Amniotic epithelial cell (primary cell): ENCODE data around the gene GSTM2.
A peak's percentile ranks its signal among the peaks of the same experiment; 100 is the strongest.

Experiments
- DNase-seq: peaks from one replicate; pipeline ENCODE4 v3.0.0-alpha.2; 2010; ENCODE audit warnings: low read depth

The GSTM2 gene

GRCh38 chr1:109629372-109630030 is 38.4 kb upstream of the GSTM2 start:
- DNase-seq = no peak

- no peak for DNase-seq
Measured at GRCh38 chr1:109630081-109630897, 37.6 kb upstream of the GSTM2 start.

- DNase-seq = no peak
Measured at GRCh38 chr1:109630898-109631512, 36.9 kb upstream of the GSTM2 start.

- no peak for DNase-seq
Measured at GRCh38 chr1:109631513-109632505, 36.0 kb upstream of the GSTM2 start.

- DNase-seq = no peak
Measured at GRCh38 chr1:109632671-109633346, 35.0 kb upstream of the GSTM2 start.

GRCh38 chr1:109634292-109634691 is 33.6 kb upstream of the GSTM2 start:
- no peak for DNase-seq

- no peak for DNase-seq
Measured at GRCh38 chr1:109634771-109635750, 32.8 kb upstream of the GSTM2 start.

GRCh38 chr1:109635862-109636200 is 32.0 kb upstream of the GSTM2 start:
- DNase-seq = no peak

GRCh38 chr1:109636201-109636952 is 31.5 kb upstream of the GSTM2 start:
- peak; percentile 70 for DNase-seq

GRCh38 chr1:109637446-109637845 is 30.4 kb upstream of the GSTM2 start:
- no peak for DNase-seq

- DNase-seq = no peak
Measured at GRCh38 chr1:109639063-109639840, 28.6 kb upstream of the GSTM2 start.

- DNase-seq = no peak
Measured at GRCh38 chr1:109639841-109640184, 28.0 kb upstream of the GSTM2 start.

GRCh38 chr1:109640285-109640865 is 27.5 kb upstream of the GSTM2 start:
- DNase-seq = peak; percentile 70

- no peak for DNase-seq
Measured at GRCh38 chr1:109641078-109641740, 26.6 kb upstream of the GSTM2 start.

- no peak for DNase-seq
Measured at GRCh38 chr1:109641861-109642260, 26.0 kb upstream of the GSTM2 start.

- peak; percentile 42 for DNase-seq
Measured at GRCh38 chr1:109642626-109643025, 25.2 kb upstream of the GSTM2 start.

- peak; percentile 55 for DNase-seq
Measured at GRCh38 chr1:109643385-109644230, 24.2 kb upstream of the GSTM2 start.
